PC-3 (cell line): ENCODE measurements around the gene CHURC1.

ENCODE experiments used
- EZH2phosphoT487 ChIP-seq: fragments of 300-600 bp; sonication (generic); IDR thresholded peaks from 2 replicates; pipeline ENCODE4 v1.6.1; 2018; ENCODE audit warnings: mild to moderate bottlenecking, antibody characterized with exemption, low read length, borderline replicate concordance
- TF ChIP-seq, protein P1 (sequence below): fragments of 300-600 bp; sonication (generic); conservative IDR thresholded peaks from 2 replicates; pipeline ENCODE4 v1.5.1; 2017; ENCODE audit warnings: antibody characterized with exemption, low read depth, mild to moderate bottlenecking, low read length

- TF ChIP-seq, protein P1, sequence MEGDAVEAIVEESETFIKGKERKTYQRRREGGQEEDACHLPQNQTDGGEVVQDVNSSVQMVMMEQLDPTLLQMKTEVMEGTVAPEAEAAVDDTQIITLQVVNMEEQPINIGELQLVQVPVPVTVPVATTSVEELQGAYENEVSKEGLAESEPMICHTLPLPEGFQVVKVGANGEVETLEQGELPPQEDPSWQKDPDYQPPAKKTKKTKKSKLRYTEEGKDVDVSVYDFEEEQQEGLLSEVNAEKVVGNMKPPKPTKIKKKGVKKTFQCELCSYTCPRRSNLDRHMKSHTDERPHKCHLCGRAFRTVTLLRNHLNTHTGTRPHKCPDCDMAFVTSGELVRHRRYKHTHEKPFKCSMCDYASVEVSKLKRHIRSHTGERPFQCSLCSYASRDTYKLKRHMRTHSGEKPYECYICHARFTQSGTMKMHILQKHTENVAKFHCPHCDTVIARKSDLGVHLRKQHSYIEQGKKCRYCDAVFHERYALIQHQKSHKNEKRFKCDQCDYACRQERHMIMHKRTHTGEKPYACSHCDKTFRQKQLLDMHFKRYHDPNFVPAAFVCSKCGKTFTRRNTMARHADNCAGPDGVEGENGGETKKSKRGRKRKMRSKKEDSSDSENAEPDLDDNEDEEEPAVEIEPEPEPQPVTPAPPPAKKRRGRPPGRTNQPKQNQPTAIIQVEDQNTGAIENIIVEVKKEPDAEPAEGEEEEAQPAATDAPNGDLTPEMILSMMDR = no peak
- no peak for TF ChIP-seq EZH2phosphoT487
Observed at GRCh38 chr14:64870160-64870559, 44.1 kb upstream of the CHURC1 start.
